Stimulated activated CD4-positive, alpha-beta T cell treated with anti-CD3 and anti-CD28 coated beads, Interleukin-12 subunit alpha, Interleukin-12 subunit beta, amount 100 ng/mL, for 4 hours (primary cell): ENCODE data around the gene GLG1.
"Not testable (repeated sequence)": the region's sequence is repeated elsewhere in the genome, so short reads cannot be mapped to it uniquely, and the experiment has no call there.

Experiments used
- DNase-seq: peaks from one replicate; pipeline ENCODE4 v3.0.0-alpha.2; 2020

GLG1 gene

DNA sequence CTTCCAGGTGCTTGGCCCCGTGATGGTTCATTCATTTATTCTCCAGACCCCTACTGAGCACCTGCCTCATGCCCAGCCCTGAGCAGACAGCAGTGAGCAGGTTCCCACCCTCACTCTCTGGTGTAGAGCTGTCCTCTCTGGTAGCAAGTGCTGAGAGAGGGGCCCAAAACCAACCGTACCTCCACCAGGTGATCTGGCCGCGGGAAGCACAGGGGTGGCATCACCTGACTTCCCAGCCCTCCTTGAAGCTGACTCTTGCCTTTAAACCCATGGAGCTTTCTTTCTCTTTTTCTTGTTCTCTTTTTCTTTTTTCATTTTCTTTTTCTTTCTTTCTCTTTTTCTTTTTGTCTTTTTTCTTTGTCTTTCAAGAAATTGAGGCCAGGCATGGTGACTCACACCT lies 206.7 kb downstream of the GLG1 start:
- not testable (repeated sequence) for DNase-seq

DNA sequence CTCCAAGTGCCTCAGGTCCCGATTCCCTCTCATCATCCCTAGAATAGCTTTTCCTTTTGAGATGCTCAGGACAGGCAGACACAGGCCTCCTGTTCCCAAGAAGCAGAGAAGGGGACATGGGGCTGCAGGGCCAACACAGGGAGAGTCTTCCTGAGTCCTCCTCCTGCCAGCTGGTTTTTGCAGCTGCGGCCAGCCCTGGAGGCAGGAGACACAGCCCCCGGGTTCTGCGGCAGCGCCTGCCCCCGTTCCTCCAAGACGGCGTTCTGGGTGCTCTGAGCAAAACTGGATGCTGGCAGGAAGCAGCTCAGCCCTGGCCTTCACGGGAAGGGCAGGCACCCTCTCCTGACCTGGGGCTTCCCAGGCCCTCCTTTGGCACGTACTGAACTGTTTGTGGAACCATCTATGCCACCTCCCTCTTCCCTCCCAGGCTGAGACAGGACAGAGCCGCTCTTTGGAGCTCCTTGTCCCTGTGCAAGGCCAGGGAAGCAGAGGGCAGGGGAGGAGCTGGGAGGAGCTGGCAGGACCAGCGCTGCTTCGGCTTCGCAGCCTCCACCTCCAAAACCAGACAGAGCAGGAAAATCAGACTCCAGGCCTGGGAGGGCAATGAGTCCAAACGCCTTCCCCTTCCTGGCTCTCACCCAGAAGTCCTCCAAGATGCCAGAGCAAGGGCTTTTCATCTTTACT lies 208.6 kb downstream of the GLG1 start:
- not testable (repeated sequence) for DNase-seq
